Testis (tissue), 2 donors: ENCODE measurements around the gene OR5K1.

ENCODE experiments used
- CTCF ChIP-seq, 3 experiments: fragments of 450-650 bp in 2 of 3; fragments of 200-600 bp in 1 of 3; sonication (generic) in 1 of 3; IDR thresholded peaks; one replicate each; pipeline ENCODE4 v1.5.1; 2016 to 2019; ENCODE audit warnings: antibody characterized with exemption in 3 of 3, mild to moderate bottlenecking in 2 of 3, moderate library complexity in 1 of 3
- POLR2A ChIP-seq: fragments of 450-650 bp; IDR thresholded peaks from one replicate; pipeline ENCODE4 v1.6.1; 2017; ENCODE audit warnings: antibody characterized with exemption, mild to moderate bottlenecking, moderate library complexity

GRCh38 chr3:98519351-98519750 is 56.4 kb downstream of the OR5K1 start:
- no peak for TF ChIP-seq CTCF (IDR thresholded peaks at IDR 0.05)
- TF ChIP-seq POLR2A = no peak
